Motor neuron (in vitro differentiated cells): ENCODE measurements around the gene HAPLN2. TPM values are rescaled to one million over a fixed set of nuclear protein-coding genes. Genes with fewer than 3 reads are reported as not detected.
"Not testable (repeated sequence)": the region's sequence is repeated elsewhere in the genome, so short reads cannot be mapped to it uniquely, and the experiment has no call there.

ENCODE experiments used
- ATAC-seq, 8 experiments: fragments of 200-7000 bp; cut with Tn5 transposase; replicated peaks in 6 of 8; 2 replicates each; pipeline ENCODE4 v1.8.0; 2021; ENCODE audit warnings: mild to moderate bottlenecking in 8 of 8, moderate library complexity in 8 of 8
- H3K27ac ChIP-seq, 2 donors: fragments of 250-450 bp; sonication (Bioruptor Pico); 2 replicates each; pipeline ENCODE4 v1.9.0; 2021; ENCODE audit warnings: antibody characterized with exemption in 2 of 2, mild to moderate bottlenecking in 2 of 2, moderate library complexity in 1 of 2
- H3K4me1 ChIP-seq, 2 donors: fragments of 250-450 bp; sonication (Bioruptor Pico); replicated peaks in 1 of 2; 2 replicates each; pipeline ENCODE4 v1.6.1; 2021; ENCODE audit warnings: antibody characterized with exemption in 2 of 2, mild to moderate bottlenecking in 2 of 2, moderate library complexity in 1 of 2
- H3K4me3 ChIP-seq, 5 donors: fragments of 250-450 bp; sonication (Bioruptor Pico); 2 replicates each; pipeline ENCODE4 v1.9.0; 2021; ENCODE audit warnings: antibody characterized with exemption in 5 of 5, mild to moderate bottlenecking in 5 of 5, moderate library complexity in 4 of 5
- WGBS, 10 experiments: fragments of 450-650 bp; shearing (Covaris generic); methylation state at CpG; one replicate each; pipeline ENCODE4 v1.0.0; 2022; 5-methylcytosine and 5-hydroxymethylcytosine counted together
- in situ Hi-C, 9 experiments: fragments of 400-800 bp; cut with MboI; loops; one replicate each; pipeline ENCODE4 v1.15.0; 2021; ENCODE audit warnings: low sequenced_read_pairs in 9 of 9, low pct_unique_long_range_greater_than_20kb in 2 of 9; ENCODE audit not compliant: unreplicated experiment in 9 of 9
- total RNA-seq, 8 experiments: library from RNA; unstranded; fragments of 300-600 nt; gene quantifications; 2 replicates each; pipeline versions ENCODE4 v1.2.3 to v1.2.4, GENCODE V29; 2022

The HAPLN2 gene
- total RNA-seq, 8 experiments from 2014 or later, result 0.46 to 8.7 (median 3.3) TPM; not detected in 1

- Histone ChIP-seq H3K4me3 (no peak overlapping the region), H3K4me1 (peaks cover 0 to 8% of the 10 kb centered on the region in 2 donors), H3K27ac (no peak overlapping the region)
- WGBS, 10 experiments, result 41 to 100% (median 78%) methylated on average over 1 to 8 of the region's 8 CpGs; no CpG with 5 or more reads in 1 of the 10 experiments
- in situ Hi-C loops, result no loop called here
- ATAC-seq, result no peak
Observed at GRCh38 chr1:156629823-156630449, 10.7 kb downstream of the HAPLN2 start.

DNA sequence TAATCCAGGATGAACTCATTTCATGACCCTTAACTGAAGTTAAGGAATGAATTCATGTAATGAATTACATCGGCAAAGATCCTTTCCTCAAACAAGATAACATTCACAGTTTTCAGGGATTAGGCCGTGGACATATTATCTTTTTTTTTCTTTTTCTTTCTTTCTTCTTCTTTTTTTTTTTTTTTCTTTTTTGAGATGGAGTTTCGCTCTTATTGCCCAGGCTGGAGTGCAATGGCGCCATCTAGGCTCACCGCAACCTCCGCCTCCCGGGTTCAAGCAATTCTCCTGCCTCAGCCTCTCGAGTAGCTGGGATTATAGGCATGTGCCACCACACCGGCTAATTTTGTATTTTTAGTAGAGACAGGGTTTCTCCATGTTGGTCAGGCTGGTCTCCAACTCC, 11.9 kb downstream of the HAPLN2 start:
- 15 to 67% (median 52%) methylated on average over 2 to 9 of the region's 9 CpGs for WGBS, 10 experiments
- in situ Hi-C loops, H3K4me1 ChIP-seq, H3K4me3 ChIP-seq, H3K27ac ChIP-seq, ATAC-seq: not testable (repeated sequence)

GRCh38 chr1:156632355-156632754, 13.1 kb downstream of the HAPLN2 start:
- Histone ChIP-seq H3K27ac (no peak overlapping the region), H3K4me1 (no peaks in the 10 kb centered on the region), H3K4me3 (no peak overlapping the region)
- ATAC-seq, result no peak
- in situ Hi-C loops, result no loop called here
- WGBS, 10 experiments, result 13 to 80% (median 48%) methylated on average over 1 to 3 of the region's 3 CpGs; no CpG with 5 or more reads in 2 of the 10 experiments

DNA sequence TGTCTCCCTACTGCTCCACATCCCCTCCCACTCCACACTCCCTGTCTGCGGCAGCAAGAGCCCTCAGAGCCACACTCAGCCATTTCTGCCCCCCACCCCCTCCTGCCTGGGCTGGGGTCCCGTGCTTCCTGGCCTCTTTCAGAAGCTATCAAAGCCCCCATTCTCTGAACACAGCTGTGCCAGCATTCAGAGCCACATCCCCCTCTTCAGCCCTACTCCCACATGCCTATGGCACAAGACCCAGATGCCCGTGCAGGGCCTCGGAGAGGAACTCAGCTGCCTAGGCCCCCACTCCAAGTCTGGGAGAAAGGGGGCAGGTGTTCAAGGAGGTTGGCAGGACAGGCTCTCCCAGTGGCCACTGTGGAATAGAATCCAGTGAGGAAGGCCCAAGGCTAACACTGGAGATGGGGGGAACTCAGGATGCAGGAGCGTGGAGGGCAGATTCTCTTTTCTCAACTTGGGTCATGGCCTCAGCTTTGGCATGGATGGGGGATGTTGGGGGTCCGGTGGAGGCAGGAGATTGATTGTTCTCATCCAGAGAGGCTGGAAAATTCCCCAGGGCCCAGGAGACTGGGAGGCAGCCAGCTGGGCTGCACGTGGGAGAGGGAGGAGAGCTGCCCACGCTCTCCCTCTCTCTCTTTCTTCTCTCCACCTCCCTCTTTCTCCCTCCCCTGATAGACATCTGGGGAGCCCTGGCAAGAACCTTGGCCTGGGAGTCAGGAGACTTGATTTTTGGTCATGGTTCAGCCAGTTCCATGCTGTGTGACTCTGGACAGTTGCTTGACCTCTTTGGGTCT, 19.2 kb downstream of the HAPLN2 start:
- Histone ChIP-seq H3K4me3 (no peak overlapping the region), H3K27ac (no peak overlapping the region), H3K4me1 (peaks cover 20% of the 10 kb centered on the region in 2 donors)
- in situ Hi-C loops, result no loop called here
- ATAC-seq, result peak in 2 of 8 experiments; percentile 22 to 39
- WGBS, 10 experiments, result 0 to 80% (median 43%) methylated on average over 1 to 5 of the region's 8 CpGs; no CpG with 5 or more reads in 4 of the 10 experiments

GRCh38 chr1:156639601-156640101, 20.4 kb downstream of the HAPLN2 start:
- Histone ChIP-seq H3K4me3 (no peak overlapping the region), H3K27ac (no peak overlapping the region), H3K4me1 (peaks cover 20 to 21% of the 10 kb centered on the region in 2 donors)
- 20 to 80% (median 65%) methylated on average over 1 to 5 of the region's 6 CpGs; no CpG with 5 or more reads in 3 of the 10 experiments for WGBS, 10 experiments
- in situ Hi-C loops, result no loop called here
- ATAC-seq, result no peak

DNA sequence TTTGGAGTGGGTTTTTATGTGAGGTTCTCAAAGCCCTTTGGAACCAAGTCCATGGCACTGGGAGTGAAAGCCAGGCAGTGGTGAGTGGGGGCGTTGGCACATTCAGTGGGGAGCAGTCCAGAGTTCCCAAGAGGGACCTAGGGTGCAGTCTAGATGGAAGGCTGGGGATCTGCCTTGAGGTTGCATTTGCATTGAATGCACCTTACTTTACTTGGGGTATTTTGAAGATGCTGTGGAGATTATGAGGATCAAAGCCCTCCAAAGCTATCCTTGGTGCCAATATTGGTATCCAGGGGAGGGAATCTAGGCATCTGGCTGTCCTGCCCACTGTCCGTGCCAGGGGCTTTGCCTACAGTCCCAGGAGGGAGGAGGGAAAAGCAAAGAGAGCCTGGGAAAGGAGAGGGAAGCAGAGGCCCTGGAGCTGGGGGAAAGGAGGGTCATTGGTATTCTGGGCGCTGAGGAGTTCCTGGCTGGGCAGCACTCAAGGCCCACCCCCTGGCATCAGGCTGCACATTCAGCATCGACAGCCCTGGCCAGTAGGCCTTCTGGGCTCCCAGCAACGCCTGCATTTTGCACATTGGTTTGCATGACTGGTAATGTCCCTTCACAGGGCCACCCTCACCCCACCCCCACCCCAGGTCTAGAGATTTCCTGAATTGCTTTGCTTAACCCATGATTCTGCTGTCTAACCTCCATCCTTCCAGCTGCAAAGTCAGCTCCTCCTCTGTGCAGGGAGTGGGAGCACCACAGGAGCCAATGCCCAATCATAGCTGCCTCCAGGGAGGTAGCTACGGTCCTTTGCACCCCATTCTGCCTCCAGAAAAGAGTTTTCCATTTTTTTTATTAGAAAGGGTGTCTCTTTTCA, 21.9 kb downstream of the HAPLN2 start:
- peaks cover 20 to 21% of the 10 kb centered on the region in 2 donors for H3K4me1 ChIP-seq
- peak in 5 of 8 experiments; percentile 3 to 13 (median 7) for ATAC-seq
- 5 to 100% (median 29%) methylated on average over 1 to 4 of the region's 6 CpGs; no CpG with 5 or more reads in 2 of the 10 experiments for whole genome bisulfite sequencing, 10 experiments
- in situ Hi-C loops, result no loop called here
- peak overlapping the region; percentile 28 to 43 (median 36) for H3K4me3 ChIP-seq
- no peak overlapping the region for H3K27ac ChIP-seq

GRCh38 chr1:156641761-156642264, 22.6 kb downstream of the HAPLN2 start, which contains the start of gene BCAN:
Gene BCAN, plus strand, starts transcription at chr1:156642117. Its CDS starts 3,938 bp downstream, at chr1:156646055.
- peak; percentile 78 to 93 (median 90) for ATAC-seq
- Histone ChIP-seq H3K4me1 (peaks cover 20 to 21% of the 10 kb centered on the region in 2 donors), H3K27ac (no peak within 1 kb of the TSS), H3K4me3 (peak within 1 kb of the TSS; percentile 28 to 43 (median 36))
- WGBS, 10 experiments, result 0 to 3% (median 1%) methylated on average over 2 to 19 of the region's 46 CpGs; no CpG with 5 or more reads in 6 of the 10 experiments
- in situ Hi-C loops, result no loop called here

- Histone ChIP-seq H3K4me1 (peaks cover 20 to 21% of the 10 kb centered on the region in 2 donors), H3K27ac (no peak overlapping the region), H3K4me3 (peak overlapping the region; percentile 28 to 43 (median 36))
- 7 to 80% (median 27%) methylated on average over 1 to 14 of the region's 40 CpGs; no CpG with 5 or more reads in 2 of the 10 experiments for whole genome bisulfite sequencing, 10 experiments
- peak; percentile 20 to 71 (median 55) for ATAC-seq
- in situ Hi-C loops, result no loop called here
Observed at GRCh38 chr1:156642265-156643048, 23.2 kb downstream of the HAPLN2 start.

DNA sequence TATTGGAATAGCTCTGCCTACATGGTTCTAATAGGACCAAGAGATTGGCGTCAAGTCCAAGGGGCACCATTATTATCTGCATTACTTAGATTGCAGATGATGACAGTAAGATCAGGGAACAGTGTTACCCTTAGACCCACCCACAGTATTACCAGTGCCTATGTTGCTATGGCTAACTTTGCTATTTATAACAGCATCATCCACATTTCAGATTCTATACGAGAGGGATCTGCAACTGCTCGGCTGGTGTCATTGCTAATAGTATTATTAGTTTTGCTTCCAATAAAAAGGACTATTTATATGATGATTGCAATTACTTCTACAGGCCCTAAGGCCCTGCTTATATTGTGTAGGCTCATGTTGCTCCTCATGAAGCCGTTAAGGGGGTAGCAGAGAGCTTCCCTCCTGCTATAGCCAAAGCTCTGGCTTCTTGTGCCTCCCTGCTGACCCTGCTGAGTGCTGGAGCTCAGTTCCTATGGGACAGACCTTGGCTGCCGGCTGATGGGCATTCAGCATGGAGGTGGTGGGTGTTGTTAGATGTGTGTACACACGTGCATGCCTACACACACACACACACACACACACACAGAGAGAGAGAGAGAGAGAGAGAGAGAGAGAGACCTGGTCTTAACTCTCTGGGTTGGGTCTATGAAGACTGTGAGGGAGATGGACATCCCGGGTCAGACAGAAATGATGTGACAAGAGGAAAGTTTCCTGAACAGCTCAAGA, 24.0 kb downstream of the HAPLN2 start:
- in situ Hi-C loops, result no loop called here
- peak in 1 of 8 experiments; percentile 6 for ATAC-seq
- peaks cover 18 to 20% of the 10 kb centered on the region in 2 donors for H3K4me1 ChIP-seq
- no peak overlapping the region for H3K4me3 ChIP-seq
- no peak overlapping the region for H3K27ac ChIP-seq
- 41 to 82% (median 65%) methylated on average over 2 to 4 of the region's 7 CpGs; no CpG with 5 or more reads in 2 of the 10 experiments for WGBS, 10 experiments

DNA sequence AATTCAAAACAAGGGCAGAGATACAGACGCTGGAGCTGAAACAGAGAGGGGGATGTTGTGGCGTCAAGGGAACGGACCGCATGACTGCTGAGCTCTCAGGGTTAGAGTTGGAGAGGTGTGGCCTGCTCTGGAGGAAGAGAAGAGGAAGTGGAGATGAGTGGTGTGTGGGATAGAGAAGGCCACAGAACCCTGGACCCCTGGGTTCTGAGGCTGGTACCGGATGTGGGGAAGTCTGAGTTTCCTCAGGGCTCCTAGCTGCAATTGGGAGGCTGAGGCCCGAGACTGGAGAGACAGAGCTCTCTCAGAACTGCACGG, 24.5 kb downstream of the HAPLN2 start:
- peaks cover 12 to 15% of the 10 kb centered on the region in 2 donors for H3K4me1 ChIP-seq
- in situ Hi-C loops, result no loop called here
- no peak overlapping the region for H3K27ac ChIP-seq
- ATAC-seq, result no peak
- 33 to 90% (median 77%) methylated on average over 1 to 5 of the region's 7 CpGs; no CpG with 5 or more reads in 3 of the 10 experiments for WGBS, 10 experiments
- no peak overlapping the region for H3K4me3 ChIP-seq

GRCh38 chr1:156644146-156644545, 24.9 kb downstream of the HAPLN2 start:
- H3K4me1 ChIP-seq, result peaks cover 9 to 13% of the 10 kb centered on the region in 2 donors
- H3K4me3 ChIP-seq, result no peak overlapping the region
- WGBS, 10 experiments, result 40 to 50% methylated on average over 1 to 2 of the region's 3 CpGs; no CpG with 5 or more reads in 8 of the 10 experiments
- no peak overlapping the region for H3K27ac ChIP-seq
- ATAC-seq, result no peak
- in situ Hi-C loops, result no loop called here
